GM18499 (cell line): ENCODE measurements around the gene SUMF2.
A peak's percentile ranks its signal among the peaks of the same experiment; 100 is the strongest.
"Not testable (repeated sequence)": the region's sequence is repeated elsewhere in the genome, so short reads cannot be mapped to it uniquely, and the experiment has no call there.

ENCODE experiments used
- ATAC-seq: cut with Tn5 transposase; IDR thresholded peaks from one replicate; pipeline ENCODE4 v1.9.1; 2021; ENCODE audit warnings: moderate number of reproducible peaks; ENCODE audit not compliant: insufficient read depth, unreplicated experiment

Gene SUMF2

DNA sequence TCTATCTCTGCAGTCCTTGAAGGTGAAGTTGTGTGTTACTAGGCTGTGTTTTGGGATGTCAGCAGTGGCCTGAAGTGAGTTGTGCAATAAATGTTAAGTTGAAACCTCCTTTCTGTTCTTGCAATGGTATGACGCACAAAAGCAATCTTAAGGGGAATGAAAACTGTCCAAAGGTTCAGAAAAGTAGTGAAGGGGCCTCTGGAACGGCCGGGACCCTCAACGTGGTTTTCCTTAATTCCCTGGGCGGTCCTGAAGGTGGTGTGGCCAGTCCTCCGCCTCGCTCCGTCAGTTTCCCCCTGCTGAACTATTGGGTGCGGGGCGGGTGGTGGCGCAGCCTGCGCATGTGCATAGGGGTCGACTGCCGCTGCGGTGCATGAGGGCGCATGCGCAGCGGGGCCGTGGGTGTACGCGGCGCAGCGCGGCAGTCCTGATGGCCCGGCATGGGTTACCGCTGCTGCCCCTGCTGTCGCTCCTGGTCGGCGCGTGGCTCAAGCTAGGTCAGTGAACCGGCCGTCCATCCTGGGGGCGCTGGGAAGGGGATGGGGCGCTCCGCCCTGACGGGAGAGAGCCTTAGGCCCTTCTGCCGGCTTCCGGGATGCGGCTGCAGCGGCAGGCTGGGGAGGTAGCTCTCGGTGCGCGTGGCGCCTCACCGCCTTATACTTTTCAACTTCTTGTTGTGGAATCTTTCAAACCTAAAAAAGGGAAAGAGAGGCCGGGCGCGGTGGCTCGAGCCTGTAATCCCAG, at the start of gene SUMF2:
TSS of gene SUMF2 (plus strand) at position 405 of the 744 bp plus-strand sequence. CDS start at position 431, 26 bp downstream.
- peak; percentile 59 for ATAC-seq

DNA sequence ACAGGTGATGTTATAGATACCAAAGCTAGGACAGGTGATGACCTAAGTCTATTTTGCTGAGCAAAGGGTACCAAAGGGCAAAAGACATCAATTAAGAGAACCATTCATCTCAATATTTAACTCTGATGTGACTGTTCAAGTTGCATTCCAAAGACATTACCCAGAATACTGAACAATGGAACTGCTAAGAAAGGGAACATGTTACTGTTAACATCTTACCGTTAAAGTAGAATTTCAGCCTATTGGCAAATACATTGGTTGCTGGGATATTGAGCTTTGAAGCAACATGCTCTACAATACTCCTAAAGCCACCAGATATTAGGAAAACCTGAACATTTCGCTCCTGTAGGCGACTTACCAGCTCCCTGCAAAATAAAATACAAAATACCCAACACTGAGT, 47.1 kb upstream of the SUMF2 start:
- not testable (repeated sequence) for ATAC-seq

DNA sequence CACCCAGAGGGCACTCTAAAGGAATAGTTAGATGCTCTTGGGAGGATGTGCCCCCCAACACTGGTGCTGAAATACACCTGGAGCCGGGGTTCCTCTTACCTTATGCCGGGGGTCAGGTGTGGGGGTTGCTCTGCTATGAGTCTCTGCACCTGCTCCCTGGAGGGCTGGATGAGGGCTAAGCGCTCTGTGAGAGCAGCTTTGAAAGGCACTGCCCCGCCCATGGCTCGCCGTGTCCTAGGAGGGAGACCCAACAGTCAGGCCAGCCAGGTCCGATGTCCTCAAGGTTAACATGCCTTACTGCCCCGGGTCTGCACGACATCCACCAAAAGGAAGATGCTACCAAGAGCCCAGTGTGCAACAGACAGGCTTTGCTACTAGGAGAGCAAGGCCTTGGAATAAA, 44.6 kb upstream of the SUMF2 start:
- ATAC-seq: no peak

DNA sequence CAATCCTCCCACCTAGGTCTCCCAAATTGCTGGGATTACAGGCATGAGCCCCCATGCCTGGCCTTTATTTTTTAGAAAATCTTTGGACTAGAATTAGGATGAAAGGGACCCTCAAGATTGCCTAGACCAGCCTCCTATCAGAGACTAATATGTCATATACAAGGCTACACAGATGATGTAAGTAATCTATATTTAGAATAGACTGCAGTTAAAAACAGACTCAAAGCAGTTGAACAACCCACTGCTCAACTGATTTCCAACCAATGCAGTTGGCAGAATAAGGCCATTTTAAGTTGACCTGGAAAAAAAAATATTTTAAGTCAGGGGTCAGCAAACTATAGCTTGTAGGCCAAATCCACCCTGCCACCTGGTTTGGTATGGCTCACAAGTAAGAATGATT, 40.6 kb upstream of the SUMF2 start:
- no peak for ATAC-seq

DNA sequence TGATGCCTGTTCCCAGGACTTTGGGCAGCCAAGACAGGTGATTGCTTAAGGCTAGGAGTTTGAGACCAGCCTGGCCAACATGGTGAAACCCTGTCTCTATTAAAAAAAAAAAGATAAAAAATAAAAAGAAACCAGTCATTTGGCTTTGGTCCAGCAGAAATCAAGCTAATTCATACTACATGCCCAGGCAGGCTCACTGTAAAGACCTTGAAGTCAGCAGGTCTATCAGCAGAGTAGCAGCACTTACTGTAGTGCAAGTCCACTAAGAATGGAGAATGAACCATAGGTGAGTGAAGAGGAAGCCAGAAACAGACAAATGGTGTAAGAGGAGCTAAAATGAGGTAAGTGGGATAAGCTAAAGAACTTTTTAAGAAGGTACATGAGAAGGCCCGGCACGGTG, 37.5 kb upstream of the SUMF2 start:
- no peak for ATAC-seq

GRCh38 chr7:56028942-56029630, 35.0 kb upstream of the SUMF2 start:
- no peak for ATAC-seq

- no peak for ATAC-seq
These were observed 33.7 kb upstream of the SUMF2 start for GRCh38 chr7:56030340-56030739.

- ATAC-seq: not testable (repeated sequence)
These were observed 32.5 kb upstream of the SUMF2 start for GRCh38 chr7:56031556-56031955.

DNA sequence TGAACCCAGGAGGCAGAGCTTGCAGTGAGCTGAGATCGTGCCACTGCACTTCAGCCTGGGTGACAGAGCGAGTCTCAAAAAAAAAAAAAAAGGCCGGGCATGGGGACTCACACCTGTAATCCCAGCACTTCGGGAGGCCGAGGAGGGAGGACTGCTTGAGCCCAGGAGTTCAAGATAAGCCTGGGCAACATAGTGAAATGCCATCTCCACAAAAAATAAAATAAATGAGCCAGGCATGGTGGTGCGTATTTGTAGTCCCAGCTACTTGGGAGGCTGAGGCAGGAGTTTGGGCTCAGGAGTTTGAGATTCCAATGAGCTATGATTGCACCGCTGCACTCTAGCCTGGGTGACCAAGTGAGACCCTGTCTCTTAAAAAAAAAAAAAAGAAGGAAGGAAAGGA, 31.5 kb upstream of the SUMF2 start:
- ATAC-seq: not testable (repeated sequence)

DNA sequence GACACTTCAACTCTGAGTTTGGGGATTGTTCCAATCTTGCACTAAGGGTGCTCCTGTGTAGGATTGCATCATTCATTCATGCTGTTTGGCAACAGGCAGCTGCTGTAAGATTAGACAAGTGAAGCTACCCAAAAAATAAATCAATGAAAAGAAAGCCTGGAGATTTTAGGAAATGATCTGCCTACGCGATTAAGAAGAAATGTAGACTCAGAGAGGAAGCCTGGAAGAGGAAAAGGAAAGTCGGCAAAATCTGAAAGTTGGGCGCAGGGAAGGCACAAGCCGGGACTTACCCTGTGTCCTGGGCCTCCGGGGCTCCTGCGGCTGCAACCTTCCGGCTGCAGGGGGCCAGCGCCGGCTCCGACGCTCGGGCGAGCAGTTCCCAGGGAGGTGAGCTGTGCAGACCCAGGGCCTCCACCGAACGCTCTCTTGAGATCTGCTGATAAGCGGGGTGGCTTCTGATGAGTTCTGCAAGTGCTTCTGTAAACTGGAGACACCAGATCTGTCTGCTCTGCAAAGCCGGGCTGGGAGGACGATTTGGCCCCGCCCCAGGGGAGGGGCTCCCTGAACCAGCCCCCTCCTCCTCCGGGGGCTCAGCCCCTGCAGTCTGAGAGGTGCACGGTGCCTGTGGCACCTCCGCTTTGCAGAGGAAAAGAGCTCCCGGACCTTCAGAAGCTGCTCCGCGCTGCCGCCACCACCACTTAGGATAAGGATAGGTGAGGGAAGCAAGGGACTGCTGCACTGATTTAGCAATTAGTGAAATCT, 30.2 kb upstream of the SUMF2 start:
- peak; percentile 91 for ATAC-seq

- no peak for ATAC-seq
These were observed 23.4 kb upstream of the SUMF2 start for GRCh38 chr7:56040730-56041129.

DNA sequence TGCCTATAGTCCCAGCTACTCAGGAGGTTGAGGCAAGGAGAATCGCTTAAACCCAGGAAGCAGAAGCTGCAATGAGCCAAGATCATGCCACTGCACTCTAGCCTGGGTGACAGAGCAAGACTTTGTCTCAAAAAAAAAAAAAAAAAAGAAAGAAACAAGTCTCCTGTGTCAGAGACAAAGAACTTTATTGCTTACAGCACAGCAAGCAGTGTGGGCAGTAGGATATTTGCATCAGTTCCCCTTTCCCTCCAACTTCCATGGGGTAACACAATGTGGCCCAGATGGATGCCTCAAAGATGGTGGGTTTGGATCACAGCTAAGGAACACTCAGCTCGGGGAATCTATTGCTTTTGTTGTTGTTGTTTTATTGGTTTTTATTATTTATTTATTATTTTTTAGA, 18.3 kb upstream of the SUMF2 start:
- not testable (repeated sequence) for ATAC-seq

GRCh38 chr7:56046721-56047445, 17.2 kb upstream of the SUMF2 start:
- no peak for ATAC-seq

DNA sequence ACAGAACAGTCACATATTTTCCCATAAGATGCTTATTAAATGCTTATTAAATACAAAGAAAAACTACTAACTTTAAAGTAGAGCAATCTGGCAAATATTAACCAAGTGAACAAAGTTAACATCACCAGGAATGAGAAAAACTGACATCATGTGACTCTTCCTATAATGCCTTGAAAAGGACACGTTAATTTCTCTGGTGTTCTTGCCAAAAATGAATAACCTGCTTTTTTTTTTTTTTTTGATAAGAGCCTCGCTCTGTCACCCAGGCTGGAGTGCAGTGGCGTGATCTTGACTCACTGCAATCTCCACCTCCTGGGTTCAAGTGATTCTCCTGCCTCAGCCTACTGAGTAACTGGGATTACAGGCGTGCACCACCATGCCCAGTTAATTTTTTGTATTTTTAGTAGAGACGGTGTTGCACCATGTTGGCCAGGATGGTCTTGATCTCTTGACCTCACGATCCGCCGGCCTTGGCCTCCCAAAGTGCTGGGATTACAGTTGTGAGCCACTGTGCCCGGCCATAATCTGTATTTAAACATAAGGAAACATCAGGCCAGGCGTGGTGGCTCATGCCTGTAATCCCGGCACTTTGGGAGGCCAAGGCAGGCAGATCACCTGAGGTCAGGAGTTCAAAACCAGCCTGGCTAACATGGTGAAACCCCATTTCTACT, 16.5 kb upstream of the SUMF2 start:
- not testable (repeated sequence) for ATAC-seq

- ATAC-seq: no peak
These were observed 15.8 kb upstream of the SUMF2 start for GRCh38 chr7:56048245-56048644.

GRCh38 chr7:56048763-56049162, 15.3 kb upstream of the SUMF2 start:
- ATAC-seq: not testable (repeated sequence)

- no peak for ATAC-seq
These were observed 13.1 kb upstream of the SUMF2 start for GRCh38 chr7:56051053-56051338.

GRCh38 chr7:56051339-56052191, 12.5 kb upstream of the SUMF2 start, which contains the start of the genes CCT6A and PSPH:
CCT6A (plus strand) TSS chr7:56051765; CDS start chr7:56051849, 84 bp downstream.
PSPH (minus strand) TSS chr7:56051444; CDS start chr7:56021212, 30,232 bp downstream.
- ATAC-seq: peak; percentile 79

DNA sequence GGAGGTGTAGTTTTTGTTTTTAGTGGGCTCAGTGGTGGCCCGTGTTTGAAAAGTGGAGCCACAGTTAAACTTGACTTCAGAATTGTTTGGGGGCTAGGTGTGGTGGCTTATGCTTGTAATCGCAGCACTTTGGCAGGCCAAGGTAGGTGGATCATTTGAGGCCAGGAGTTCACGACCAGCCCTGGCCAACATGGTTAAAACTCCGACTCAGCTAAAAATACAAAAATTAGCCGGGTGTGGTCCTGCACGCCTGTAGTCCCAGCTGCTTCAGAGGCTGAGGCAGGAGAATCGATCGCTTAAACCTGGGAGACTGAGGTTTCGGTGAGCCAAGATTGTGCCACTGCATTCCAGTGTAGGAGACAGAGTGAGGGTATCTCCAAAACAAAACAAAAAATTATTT, 10.7 kb upstream of the SUMF2 start:
- no peak for ATAC-seq
